GM21723 (cell line): Measurements from ENCODE around the gene FARS2.
"Not testable (repeated sequence)": the region's sequence is repeated elsewhere in the genome, so short reads cannot be mapped to it uniquely, and the experiment has no call there.

ENCODE experiments used
- ATAC-seq: cut with Tn5 transposase; IDR thresholded peaks from one replicate; pipeline ENCODE4 v1.9.1; 2021; ENCODE audit warnings: mild to moderate bottlenecking, moderate library complexity; ENCODE audit not compliant: unreplicated experiment

The FARS2 gene

GRCh38 chr6:5656695-5657094, 395.4 kb downstream of the FARS2 start:
- ATAC-seq, result not testable (repeated sequence)

GRCh38 chr6:5657684-5658430, 396.5 kb downstream of the FARS2 start:
- no peak for ATAC-seq

GRCh38 chr6:5659467-5659866, 398.2 kb downstream of the FARS2 start:
- no peak for ATAC-seq

- no peak for ATAC-seq
Measured at GRCh38 chr6:5660772-5661171, 399.5 kb downstream of the FARS2 start.

GRCh38 chr6:5662797-5663196, 401.5 kb downstream of the FARS2 start:
- no peak for ATAC-seq

- ATAC-seq, result no peak
Measured at GRCh38 chr6:5663259-5663658, 401.9 kb downstream of the FARS2 start.

GRCh38 chr6:5663739-5664138, 402.4 kb downstream of the FARS2 start:
- ATAC-seq, result no peak

- ATAC-seq, result no peak
Measured at GRCh38 chr6:5664149-5664548, 402.8 kb downstream of the FARS2 start.

- ATAC-seq, result no peak
Measured at GRCh38 chr6:5665173-5665572, 403.9 kb downstream of the FARS2 start.

- no peak for ATAC-seq
Measured at GRCh38 chr6:5665667-5666066, 404.4 kb downstream of the FARS2 start.

GRCh38 chr6:5666695-5667094, 405.4 kb downstream of the FARS2 start:
- no peak for ATAC-seq

- no peak for ATAC-seq
Measured at GRCh38 chr6:5667737-5668136, 406.4 kb downstream of the FARS2 start.

- ATAC-seq, result no peak
Measured at GRCh38 chr6:5670381-5670780, 409.1 kb downstream of the FARS2 start.

GRCh38 chr6:5670811-5671561, 409.7 kb downstream of the FARS2 start:
- ATAC-seq, result peak; percentile 73

GRCh38 chr6:5671601-5672559, 410.6 kb downstream of the FARS2 start:
- ATAC-seq, result no peak

GRCh38 chr6:5672581-5673011, 411.3 kb downstream of the FARS2 start:
- no peak for ATAC-seq

GRCh38 chr6:5673019-5673790, 411.9 kb downstream of the FARS2 start:
- no peak for ATAC-seq

GRCh38 chr6:5674141-5674540, 412.8 kb downstream of the FARS2 start:
- ATAC-seq, result no peak

- ATAC-seq, result no peak
Measured at GRCh38 chr6:5674721-5675120, 413.4 kb downstream of the FARS2 start.

GRCh38 chr6:5676701-5677100, 415.4 kb downstream of the FARS2 start:
- ATAC-seq, result no peak
